Measurements from ENCODE around the gene ATPAF2. TPM values are rescaled to one million over a fixed set of nuclear protein-coding genes. Genes with fewer than 3 reads are reported as not detected.

The ATPAF2 gene
- total RNA-seq, 2 donors from 2014 or later = 11.8 to 19.0 TPM

DNA sequence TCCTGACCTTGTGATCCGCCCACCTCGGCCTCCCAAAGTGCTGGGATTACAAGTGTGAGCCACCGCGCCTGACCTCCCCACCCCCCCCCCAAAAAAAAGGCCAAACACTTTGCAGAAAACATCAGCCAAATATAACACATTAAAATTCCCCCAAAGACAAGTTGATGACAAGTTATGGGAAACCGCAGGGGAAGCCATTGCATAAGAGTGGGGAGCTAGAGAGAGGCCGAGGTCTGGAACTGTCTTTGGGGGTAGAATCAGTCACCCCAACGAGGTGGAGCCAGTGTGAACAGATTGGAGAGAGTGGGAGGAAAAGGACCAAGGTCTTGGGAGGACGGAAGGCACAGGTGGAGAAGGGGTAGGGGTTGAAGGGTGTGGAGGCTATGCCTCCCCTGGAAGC, 63.5 kb downstream of the ATPAF2 start:
- peaks cover 12 to 17% of the 10 kb centered on the region in 2 donors for H3K4me1 ChIP-seq (ENCODE audit: control insufficient read depth in 1 of 2, low read depth in 2 of 2)
- H3K9me3 ChIP-seq = no peaks in the 10 kb centered on the region
- no peaks in the 10 kb centered on the region for H3K36me3 ChIP-seq
- H3K27me3 ChIP-seq (replicated peaks; ENCODE audit: insufficient read depth) = no peaks in the 10 kb centered on the region
- TF ChIP-seq, protein P1, sequence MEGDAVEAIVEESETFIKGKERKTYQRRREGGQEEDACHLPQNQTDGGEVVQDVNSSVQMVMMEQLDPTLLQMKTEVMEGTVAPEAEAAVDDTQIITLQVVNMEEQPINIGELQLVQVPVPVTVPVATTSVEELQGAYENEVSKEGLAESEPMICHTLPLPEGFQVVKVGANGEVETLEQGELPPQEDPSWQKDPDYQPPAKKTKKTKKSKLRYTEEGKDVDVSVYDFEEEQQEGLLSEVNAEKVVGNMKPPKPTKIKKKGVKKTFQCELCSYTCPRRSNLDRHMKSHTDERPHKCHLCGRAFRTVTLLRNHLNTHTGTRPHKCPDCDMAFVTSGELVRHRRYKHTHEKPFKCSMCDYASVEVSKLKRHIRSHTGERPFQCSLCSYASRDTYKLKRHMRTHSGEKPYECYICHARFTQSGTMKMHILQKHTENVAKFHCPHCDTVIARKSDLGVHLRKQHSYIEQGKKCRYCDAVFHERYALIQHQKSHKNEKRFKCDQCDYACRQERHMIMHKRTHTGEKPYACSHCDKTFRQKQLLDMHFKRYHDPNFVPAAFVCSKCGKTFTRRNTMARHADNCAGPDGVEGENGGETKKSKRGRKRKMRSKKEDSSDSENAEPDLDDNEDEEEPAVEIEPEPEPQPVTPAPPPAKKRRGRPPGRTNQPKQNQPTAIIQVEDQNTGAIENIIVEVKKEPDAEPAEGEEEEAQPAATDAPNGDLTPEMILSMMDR (IDR thresholded peaks at IDR 0.05) = no peak
- no peak overlapping the region for H3K4me3 ChIP-seq
- no peak overlapping the region for H3K27ac ChIP-seq
- ATAC-seq (ENCODE audit: insufficient number of reproducible peaks, low FRiP score, low read depth) (no peak), DNase-seq (ENCODE audit: low spot score) (no peak)

DNA sequence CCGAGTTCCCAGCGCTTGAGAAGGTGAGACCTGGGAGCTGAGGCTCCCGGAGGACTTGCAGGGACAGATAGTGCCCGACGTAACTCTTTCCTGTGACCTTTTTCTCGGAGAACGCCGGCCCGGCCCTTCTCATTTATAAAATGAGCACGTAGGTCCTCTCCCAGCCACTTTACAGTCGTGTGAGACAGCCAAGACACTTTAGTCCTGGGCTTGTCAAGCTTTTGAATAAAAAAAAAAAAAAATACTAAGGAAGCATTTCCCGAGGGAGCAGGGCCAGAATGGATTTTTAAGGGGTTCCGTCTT, 66.1 kb downstream of the ATPAF2 start:
- no peak for ATAC-seq (ENCODE audit: insufficient number of reproducible peaks, low FRiP score, low read depth)
- TF ChIP-seq, protein P1 (IDR thresholded peaks at IDR 0.05) = no peak
- Histone ChIP-seq H3K27me3 (replicated peaks; ENCODE audit: insufficient read depth) (no peaks in the 10 kb centered on the region), H3K9me3 (no peaks in the 10 kb centered on the region), H3K4me3 (peak overlapping the region; percentile 76), H3K4me1 (ENCODE audit: control insufficient read depth in 1 of 2, low read depth in 2 of 2) (peaks cover 12 to 25% of the 10 kb centered on the region in 2 donors), H3K36me3 (no peaks in the 10 kb centered on the region), H3K27ac (peak overlapping the region; percentile 31 to 38)
- DNase-seq (ENCODE audit: low spot score) = no peak

DNA sequence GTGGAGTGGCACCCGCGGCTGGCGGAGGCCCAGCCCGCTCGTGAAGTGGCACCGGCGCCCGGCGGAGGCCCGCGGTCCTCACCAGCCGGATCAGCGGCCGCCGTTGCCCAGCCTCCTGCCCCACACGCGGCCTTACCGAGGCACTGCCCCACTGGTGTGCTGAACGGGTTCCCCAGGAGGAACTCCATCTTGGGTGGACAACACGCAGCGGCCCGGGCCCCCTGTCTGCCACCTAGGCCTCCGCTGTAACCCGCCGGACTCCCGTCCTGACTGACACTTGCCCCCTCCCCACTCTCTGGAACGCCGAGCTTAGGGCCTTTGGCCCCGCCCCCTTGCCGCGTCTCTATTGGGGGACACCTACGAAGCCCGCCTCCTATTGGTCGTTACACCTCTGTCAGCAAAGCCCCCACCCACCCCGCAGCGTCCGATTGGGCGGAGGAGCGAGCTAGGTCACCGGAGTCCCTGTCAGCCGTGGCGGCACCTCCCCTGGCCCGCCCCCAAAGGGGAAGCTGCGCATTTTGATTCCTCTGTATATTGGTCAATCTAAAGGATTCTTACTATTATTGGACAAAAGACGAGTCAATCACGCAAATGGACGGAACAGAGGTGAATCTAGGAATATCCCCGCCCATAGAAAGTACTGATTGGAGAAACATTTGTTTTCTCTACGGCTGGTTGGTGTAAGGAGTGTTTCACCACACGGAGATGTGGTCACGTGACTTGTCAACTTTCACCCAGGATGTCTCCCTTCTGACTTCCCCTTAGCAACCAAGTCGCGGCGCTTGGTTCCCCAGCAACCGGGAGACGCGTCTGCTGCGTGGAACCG, 66.6 kb downstream of the ATPAF2 start, which contains the start of the genes DRC3 and TOM1L2:
Gene DRC3 (plus strand): TSS at position 737 of the 826 bp plus-strand sequence. CDS start 4,737 bp downstream, outside the sequence.
Gene TOM1L2 (minus strand): TSS at position 275 of the 826 bp plus-strand sequence. CDS start 87 bp downstream, at position 188.
- Histone ChIP-seq H3K4me3 (peak within 1 kb of the TSS; percentile 86), H3K27ac (peak within 1 kb of the TSS; percentile 83 to 89), H3K9me3 (no peaks in the 10 kb centered on the region), H3K36me3 (no peaks in the 10 kb centered on the region), H3K27me3 (replicated peaks; ENCODE audit: insufficient read depth) (no peaks in the 10 kb centered on the region), H3K4me1 (ENCODE audit: control insufficient read depth in 1 of 2, low read depth in 2 of 2) (peaks cover 12 to 25% of the 10 kb centered on the region in 2 donors)
- TF ChIP-seq, protein P1 (IDR thresholded peaks at IDR 0.05) = no peak
- DNase-seq (ENCODE audit: low spot score) = peak; percentile 100
- ATAC-seq (ENCODE audit: insufficient number of reproducible peaks, low FRiP score, low read depth) = peak; percentile 100

- no peaks in the 10 kb centered on the region for H3K9me3 ChIP-seq
- no peaks in the 10 kb centered on the region for H3K36me3 ChIP-seq
- TF ChIP-seq, protein P1 (IDR thresholded peaks at IDR 0.05) = no peak
- ATAC-seq (ENCODE audit: insufficient number of reproducible peaks, low FRiP score, low read depth) (no peak), DNase-seq (ENCODE audit: low spot score) (no peak)
- H3K27ac ChIP-seq = peak overlapping the region; percentile 83 to 89
- peak overlapping the region; percentile 86 for H3K4me3 ChIP-seq
- H3K27me3 ChIP-seq (replicated peaks; ENCODE audit: insufficient read depth) = no peaks in the 10 kb centered on the region
- H3K4me1 ChIP-seq (ENCODE audit: control insufficient read depth in 1 of 2, low read depth in 2 of 2) = peaks cover 12 to 25% of the 10 kb centered on the region in 2 donors
Measured at GRCh38 chr17:17971431-17972125, 67.4 kb downstream of the ATPAF2 start.

Data from thoracic aorta (tissue), 2 donors.